Trophoblast cell (in vitro differentiated cells and primary cell): ENCODE measurements around the gene CFD. TPM values are rescaled to one million over a fixed set of nuclear protein-coding genes. Genes with fewer than 3 reads are reported as not detected.

ENCODE experiments used
- DNase-seq, 2 donors: peaks; one replicate each; pipeline ENCODE4 v3.0.0-alpha.2; 2016
- H2AFZ ChIP-seq: 2 replicates; pipeline ENCODE4 v1.6.1; 2013; ENCODE audit warnings: low read length, moderate library complexity, mild to moderate bottlenecking; ENCODE audit not compliant: insufficient read depth, poor library complexity
- H2AK5ac ChIP-seq: 2 replicates; pipeline ENCODE4 v1.6.1; 2013; ENCODE audit warnings: mild to moderate bottlenecking, low read length
- H2BK120ac ChIP-seq: 2 replicates; pipeline ENCODE4 v1.6.1; 2013; ENCODE audit warnings: low read length, mild to moderate bottlenecking, moderate library complexity; ENCODE audit not compliant: insufficient read depth, poor library complexity
- H2BK12ac ChIP-seq: 2 replicates; pipeline ENCODE4 v1.6.1; 2013; ENCODE audit warnings: mild to moderate bottlenecking, low read length, moderate library complexity
- H2BK5ac ChIP-seq: 2 replicates; pipeline ENCODE4 v1.6.1; 2013; ENCODE audit warnings: low read length, low read depth, moderate library complexity, mild to moderate bottlenecking; ENCODE audit not compliant: poor library complexity
- H3K14ac ChIP-seq: 2 replicates; pipeline ENCODE4 v1.6.1; 2013; ENCODE audit warnings: mild to moderate bottlenecking, low read length
- H3K18ac ChIP-seq: 2 replicates; pipeline ENCODE4 v1.6.1; 2013; ENCODE audit warnings: mild to moderate bottlenecking, low read length
- H3K23ac ChIP-seq: 2 replicates; pipeline ENCODE4 v1.6.1; 2013; ENCODE audit warnings: low read length
- H3K27ac ChIP-seq: 2 replicates; pipeline ENCODE4 v1.5.1; 2013; ENCODE audit warnings: low read depth, mild to moderate bottlenecking, inconsistent platforms, low read length, moderate library complexity
- H3K27me3 ChIP-seq: 2 replicates; pipeline ENCODE4 v1.6.1; 2013; ENCODE audit warnings: inconsistent platforms, mild to moderate bottlenecking, low read length, moderate library complexity; ENCODE audit not compliant: insufficient read depth
- H3K36me3 ChIP-seq, 2 experiments: 1 replicate in 1 of 2; 2 replicates in 1 of 2; pipeline ENCODE4 v1.6.1; 2013; ENCODE audit warnings: low read length in 2 of 2, mild to moderate bottlenecking in 2 of 2, moderate library complexity in 1 of 2; ENCODE audit not compliant: insufficient read depth in 2 of 2, control insufficient read depth in 1 of 2
- H3K4ac ChIP-seq: 2 replicates; pipeline ENCODE4 v1.6.1; 2013; ENCODE audit warnings: low read depth, mild to moderate bottlenecking, low read length, moderate library complexity
- H3K4me1 ChIP-seq, 2 experiments: 1 replicate in 1 of 2; 2 replicates in 1 of 2; pipeline ENCODE4 v1.6.1; 2013; ENCODE audit warnings: low read length in 2 of 2, mild to moderate bottlenecking in 2 of 2, moderate library complexity in 1 of 2; ENCODE audit not compliant: insufficient read depth in 2 of 2, control insufficient read depth in 1 of 2
- H3K4me2 ChIP-seq: 2 replicates; pipeline ENCODE4 v1.6.1; 2013; ENCODE audit warnings: inconsistent platforms, mild to moderate bottlenecking, low read length, moderate library complexity
- H3K4me3 ChIP-seq: 2 replicates; pipeline ENCODE4 v1.5.1; 2013; ENCODE audit warnings: mild to moderate bottlenecking, low read depth, low read length, inconsistent platforms
- H3K79me1 ChIP-seq: one replicate; pipeline ENCODE4 v1.6.1; 2013; ENCODE audit warnings: low read length
- H3K79me2 ChIP-seq: 2 replicates; pipeline ENCODE4 v1.6.1; 2013; ENCODE audit warnings: low read length, mild to moderate bottlenecking; ENCODE audit not compliant: control insufficient read depth, insufficient read depth, poor library complexity
- H3K9ac ChIP-seq: 2 replicates; pipeline ENCODE4 v1.6.1; 2013; ENCODE audit warnings: mild to moderate bottlenecking, low read length
- H3K9me3 ChIP-seq: 2 replicates; pipeline ENCODE4 v1.6.1; 2013; ENCODE audit warnings: low read depth, mild to moderate bottlenecking, control low read depth, inconsistent platforms, low read length; ENCODE audit not compliant: insufficient read depth
- H4K12ac ChIP-seq: 2 replicates; pipeline ENCODE4 v1.6.1; 2013; ENCODE audit warnings: low read depth, mild to moderate bottlenecking, low read length, moderate library complexity
- H4K8ac ChIP-seq: 2 replicates; pipeline ENCODE4 v1.6.1; 2013; ENCODE audit warnings: low read depth, mild to moderate bottlenecking, low read length, moderate library complexity
- H4K91ac ChIP-seq: one replicate; pipeline ENCODE4 v1.6.1; 2013; ENCODE audit warnings: low read depth, mild to moderate bottlenecking, low read length, moderate library complexity
- WGBS: extraction: QIAGEN DNeasy Blood & Tissue Kit; methylation state at CpG from one replicate; pipeline ENCODE4 v1.1.7; 2013; ENCODE audit warnings: missing lambda C conversion rate; ENCODE audit not compliant: insufficient read length, insufficient coverage; ENCODE audit errors: extremely low coverage; 5-methylcytosine and 5-hydroxymethylcytosine counted together
- polyA plus RNA-seq: library from polyadenylated mRNA; stranded (reverse); fragments of 200-250 nt; gene quantifications from 2 replicates; pipeline ENCODE4 v1.2.3, GENCODE V29; 2013

CFD gene
- 0.18 and 0.39 TPM in 2 replicates for polyA plus RNA-seq

- H3K23ac ChIP-seq = no peak within 1 kb of the TSS
- WGBS = no CpG with 5 or more reads among the region's 24 CpGs
- peaks cover 11% of the 10 kb centered on the region for H3K27me3 ChIP-seq
- no peak within 1 kb of the TSS for H2BK5ac ChIP-seq
- no peak within 1 kb of the TSS for H4K12ac ChIP-seq
- H3K9ac ChIP-seq = no peak within 1 kb of the TSS
- peaks cover 4 to 9% of the 10 kb centered on the region in 2 experiments for H3K4me1 ChIP-seq
- peak within 1 kb of the TSS; percentile 27 for H2AFZ ChIP-seq
- peak within 1 kb of the TSS; percentile 47 for H3K4me2 ChIP-seq
- no peak within 1 kb of the TSS for H4K91ac ChIP-seq
- H3K79me1 ChIP-seq = no peaks in the 10 kb centered on the region
- no peak within 1 kb of the TSS for H3K18ac ChIP-seq
- H3K36me3 ChIP-seq = no peaks in the 10 kb centered on the region
- DNase-seq = no peak
- no peak within 1 kb of the TSS for H2AK5ac ChIP-seq
- H3K9me3 ChIP-seq = peaks cover 16% of the 10 kb centered on the region
- H2BK12ac ChIP-seq = no peak within 1 kb of the TSS
- H3K14ac ChIP-seq = no peak within 1 kb of the TSS
- H3K79me2 ChIP-seq = no peaks in the 10 kb centered on the region
- no peak within 1 kb of the TSS for H2BK120ac ChIP-seq
- no peak within 1 kb of the TSS for H4K8ac ChIP-seq
- no peak within 1 kb of the TSS for H3K4ac ChIP-seq
- no peak within 1 kb of the TSS for H3K27ac ChIP-seq
- H3K4me3 ChIP-seq = peak within 1 kb of the TSS; percentile 46
These were observed at the start of gene CFD for GRCh38 chr19:858868-859843. TSS of gene CFD (plus strand) at chr19:859664. CDS start at chr19:859690, 26 bp downstream.

- no peak for DNase-seq
- Histone ChIP-seq H3K4ac (no peak overlapping the region), H3K79me1 (no peaks in the 10 kb centered on the region), H3K4me3 (no peak overlapping the region), H3K27me3 (no peaks in the 10 kb centered on the region), H3K9ac (no peak overlapping the region), H3K4me2 (no peak overlapping the region), H3K36me3 (peaks cover 96 to 98% of the 10 kb centered on the region in 2 experiments), H3K79me2 (peaks cover 3% of the 10 kb centered on the region), H2AFZ (no peak overlapping the region), H3K9me3 (peaks cover 10% of the 10 kb centered on the region), H2BK120ac (no peak overlapping the region), H2AK5ac (no peak overlapping the region), H3K14ac (no peak overlapping the region), H4K91ac (no peak overlapping the region), H4K12ac (no peak overlapping the region), H3K18ac (no peak overlapping the region), H3K27ac (no peak overlapping the region), H2BK5ac (no peak overlapping the region), H2BK12ac (no peak overlapping the region), H3K4me1 (no peaks in the 10 kb centered on the region), H4K8ac (no peak overlapping the region), H3K23ac (no peak overlapping the region)
- WGBS = no CpG with 5 or more reads among the region's 30 CpGs
These were observed 49.2 kb upstream of the CFD start for GRCh38 chr19:810077-810855.

GRCh38 chr19:810883-811489 lies 48.5 kb upstream of the CFD start:
- H3K27me3 ChIP-seq = no peaks in the 10 kb centered on the region
- H3K9ac ChIP-seq = no peak overlapping the region
- H3K9me3 ChIP-seq = peaks cover 10% of the 10 kb centered on the region
- H4K12ac ChIP-seq = no peak overlapping the region
- H3K4me3 ChIP-seq = no peak overlapping the region
- no CpG with 5 or more reads among the region's 25 CpGs for WGBS
- H4K8ac ChIP-seq = no peak overlapping the region
- no peak overlapping the region for H2BK120ac ChIP-seq
- no peak overlapping the region for H3K4ac ChIP-seq
- no peak overlapping the region for H2AFZ ChIP-seq
- no peaks in the 10 kb centered on the region for H3K79me1 ChIP-seq
- H3K14ac ChIP-seq = no peak overlapping the region
- no peak overlapping the region for H2AK5ac ChIP-seq
- no peaks in the 10 kb centered on the region for H3K79me2 ChIP-seq
- H2BK5ac ChIP-seq = no peak overlapping the region
- peak in 1 of 2 donors; percentile 9 for DNase-seq
- H2BK12ac ChIP-seq = no peak overlapping the region
- peaks cover 89 to 98% of the 10 kb centered on the region in 2 experiments for H3K36me3 ChIP-seq
- no peak overlapping the region for H3K18ac ChIP-seq
- no peak overlapping the region for H4K91ac ChIP-seq
- H3K27ac ChIP-seq = no peak overlapping the region
- no peaks in the 10 kb centered on the region for H3K4me1 ChIP-seq
- no peak overlapping the region for H3K23ac ChIP-seq
- no peak overlapping the region for H3K4me2 ChIP-seq

GRCh38 chr19:811506-812048 lies 47.9 kb upstream of the CFD start:
- no peak overlapping the region for H3K18ac ChIP-seq
- no peaks in the 10 kb centered on the region for H3K79me1 ChIP-seq
- H4K8ac ChIP-seq = no peak overlapping the region
- WGBS = no CpG with 5 or more reads among the region's 20 CpGs
- H2AFZ ChIP-seq = no peak overlapping the region
- DNase-seq = peak in 1 of 2 donors; percentile 10
- peaks cover 83 to 98% of the 10 kb centered on the region in 2 experiments for H3K36me3 ChIP-seq
- no peak overlapping the region for H3K4me3 ChIP-seq
- no peak overlapping the region for H3K9ac ChIP-seq
- no peak overlapping the region for H4K12ac ChIP-seq
- H3K4me2 ChIP-seq = no peak overlapping the region
- no peaks in the 10 kb centered on the region for H3K27me3 ChIP-seq
- no peak overlapping the region for H3K23ac ChIP-seq
- no peak overlapping the region for H2BK5ac ChIP-seq
- peaks cover 10% of the 10 kb centered on the region for H3K9me3 ChIP-seq
- no peak overlapping the region for H3K27ac ChIP-seq
- H3K14ac ChIP-seq = no peak overlapping the region
- no peaks in the 10 kb centered on the region for H3K4me1 ChIP-seq
- H2AK5ac ChIP-seq = no peak overlapping the region
- H3K4ac ChIP-seq = no peak overlapping the region
- H4K91ac ChIP-seq = no peak overlapping the region
- H2BK120ac ChIP-seq = no peak overlapping the region
- H2BK12ac ChIP-seq = no peak overlapping the region
- H3K79me2 ChIP-seq = no peaks in the 10 kb centered on the region
